Putamen (tissue), 1 donor: ENCODE results near the gene P3R3URF.
A peak's percentile ranks its signal among the peaks of the same experiment; 100 is the strongest.

ENCODE experiments used
- DNase-seq: peaks from one replicate; pipeline ENCODE4 v3.0.0-alpha.2; 2016; ENCODE audit warnings: low spot score

The P3R3URF gene

DNA sequence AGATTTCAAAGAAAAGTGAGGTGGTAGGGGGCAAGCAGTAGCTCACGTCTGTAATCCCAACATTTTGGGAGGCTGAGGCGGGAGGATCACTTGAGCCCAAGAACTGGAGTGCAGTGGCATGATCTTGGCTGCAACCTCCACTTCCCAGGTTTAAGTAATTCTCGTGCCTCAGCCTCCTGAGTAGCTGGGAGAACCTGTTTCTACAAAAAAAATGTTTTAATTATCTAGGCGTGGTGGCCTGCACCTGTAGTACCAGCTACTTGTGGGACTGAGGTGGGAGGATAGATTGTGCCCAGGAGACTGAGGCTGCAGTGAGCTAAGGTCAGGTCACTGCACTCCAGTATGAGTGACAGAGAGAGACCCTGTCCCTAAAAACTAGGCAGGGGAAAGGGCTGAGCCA, 4.0 kb downstream of the P3R3URF start:
- no peak for DNase-seq

DNA sequence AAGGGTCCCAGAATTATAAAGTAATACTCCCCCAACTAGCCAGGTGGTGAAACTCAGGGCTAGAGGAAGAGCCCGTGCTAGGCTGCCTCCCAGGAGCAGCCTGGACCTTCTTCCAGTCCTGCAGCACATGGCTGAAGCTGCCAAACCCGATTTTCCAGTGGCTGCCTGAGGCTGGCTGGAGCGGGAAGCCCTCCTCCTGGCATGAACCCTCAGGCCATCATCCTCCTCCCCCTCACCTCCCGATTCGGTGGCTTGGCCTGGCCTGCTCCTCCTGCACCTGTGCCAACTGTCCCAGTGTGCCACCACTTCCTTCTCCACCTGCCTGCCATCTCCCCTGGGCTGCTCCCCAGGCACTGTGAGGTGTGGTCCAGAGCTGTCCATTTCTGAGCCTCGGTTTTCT, 4.4 kb downstream of the P3R3URF start:
- DNase-seq: no peak

DNA sequence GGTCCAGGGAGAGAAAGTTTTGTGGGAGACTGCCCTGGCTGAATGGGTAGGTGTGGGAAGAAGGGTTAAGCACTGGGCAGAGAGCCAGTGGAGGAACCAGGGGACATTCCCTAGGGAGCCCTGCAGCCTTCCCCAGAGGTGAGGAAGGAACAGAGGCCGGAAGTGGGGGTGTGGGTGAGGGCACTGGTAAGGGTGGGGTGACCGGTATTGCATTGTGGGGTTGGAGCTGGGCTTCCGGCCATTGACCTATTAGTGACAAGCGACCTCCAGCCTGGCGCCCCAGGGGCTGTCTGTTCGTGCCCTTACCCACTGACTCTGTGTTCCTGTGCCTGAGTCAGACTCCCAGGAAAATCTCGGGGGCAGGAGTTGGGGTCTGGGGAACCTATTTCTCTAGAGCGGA, 4.9 kb downstream of the P3R3URF start:
- no peak for DNase-seq

DNA sequence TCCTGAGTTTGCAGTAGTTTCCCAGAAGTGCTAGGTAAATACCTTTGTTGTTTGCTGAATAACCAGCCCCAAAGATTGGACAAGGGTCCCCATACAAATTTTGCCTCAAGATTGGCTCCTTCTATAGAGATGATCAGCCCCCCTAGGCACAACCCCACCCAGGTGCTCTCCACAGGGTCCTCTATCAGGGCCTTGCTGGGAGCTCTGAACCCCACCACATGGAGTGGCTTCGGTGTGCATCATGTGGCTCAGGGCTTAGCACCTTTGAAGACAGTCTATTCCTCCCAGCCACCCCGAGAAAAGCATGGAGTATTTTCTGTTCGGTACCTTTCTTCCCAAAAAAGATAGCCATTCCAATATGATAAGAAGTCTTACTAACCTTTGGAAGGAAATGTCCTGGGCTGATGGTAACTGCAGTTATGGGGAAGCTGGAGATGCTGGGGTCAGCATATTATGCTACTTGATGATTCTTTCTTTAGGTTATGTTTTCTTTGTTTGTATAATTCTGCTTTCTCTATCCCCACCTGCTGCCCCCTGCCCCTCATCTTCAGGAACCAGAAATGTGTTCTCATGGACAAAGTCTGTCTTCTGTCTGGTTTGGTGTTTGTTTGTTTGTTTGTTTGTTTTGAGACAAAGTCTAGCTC, 6.4 kb downstream of the P3R3URF start:
- no peak for DNase-seq

DNA sequence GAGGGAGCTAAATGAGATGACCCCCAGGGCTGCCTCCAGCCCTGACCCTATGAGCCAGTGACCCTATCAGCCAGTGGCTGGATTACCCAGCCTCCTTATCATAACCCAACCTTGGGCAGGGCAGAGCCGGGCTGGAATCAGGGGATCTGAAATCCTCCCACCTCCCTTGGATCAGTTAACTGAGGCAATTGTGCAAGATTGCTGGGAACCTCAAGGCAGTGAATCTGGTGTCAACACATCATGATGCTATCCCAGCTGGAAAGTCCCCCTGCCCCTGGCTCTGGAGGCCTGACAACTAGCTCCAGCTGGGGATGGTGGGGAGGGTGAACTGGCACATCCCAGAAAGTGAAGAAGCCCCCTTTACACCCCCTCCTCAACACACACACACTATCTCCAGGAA, 7.8 kb downstream of the P3R3URF start:
- DNase-seq: no peak

DNA sequence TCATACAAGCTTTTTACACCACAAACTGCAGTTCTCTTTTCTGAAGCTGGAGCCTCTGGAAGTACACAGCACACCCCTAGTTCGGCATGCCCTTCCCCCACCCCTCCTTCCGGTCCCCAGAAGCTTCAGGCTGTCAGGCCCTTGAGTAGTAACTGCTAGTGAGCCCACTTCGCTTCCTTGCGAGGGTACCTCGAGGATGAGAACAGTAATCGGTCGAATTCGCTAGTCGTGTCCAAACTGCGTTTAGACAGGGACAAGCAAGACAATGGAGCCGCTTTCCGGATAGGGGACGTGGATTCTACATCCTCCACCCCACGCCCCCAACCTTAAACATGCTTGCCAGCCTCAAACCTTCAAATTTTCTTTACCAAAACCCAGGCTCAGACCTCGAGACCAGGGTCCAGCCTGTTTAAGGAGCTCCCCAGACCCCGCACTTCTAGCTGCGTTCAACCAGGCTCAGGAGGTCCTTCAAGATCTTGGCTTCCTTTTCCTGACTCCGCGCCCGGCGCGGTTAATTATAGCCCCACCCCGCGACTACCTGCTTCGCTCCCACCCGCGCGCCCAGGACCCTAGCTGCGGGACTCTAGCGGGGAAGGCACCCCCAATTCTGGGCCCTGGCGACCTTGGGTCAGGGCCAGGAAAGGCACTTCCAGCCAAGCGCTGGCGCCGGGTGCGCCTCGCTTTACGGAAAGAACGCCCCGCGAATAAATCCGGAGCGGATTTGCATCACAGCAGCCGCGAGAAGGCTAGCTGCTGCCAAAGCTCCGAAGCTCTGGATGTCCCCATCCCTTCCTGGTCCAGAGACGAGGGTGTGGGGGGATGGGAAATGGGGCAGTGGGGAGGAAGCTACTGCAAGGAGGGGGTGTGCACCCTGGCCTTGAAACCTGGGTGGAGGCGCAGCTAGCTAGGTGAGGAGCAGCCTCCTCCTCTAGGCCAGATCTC, 9.5 kb downstream of the P3R3URF start:
- no peak for DNase-seq

DNA sequence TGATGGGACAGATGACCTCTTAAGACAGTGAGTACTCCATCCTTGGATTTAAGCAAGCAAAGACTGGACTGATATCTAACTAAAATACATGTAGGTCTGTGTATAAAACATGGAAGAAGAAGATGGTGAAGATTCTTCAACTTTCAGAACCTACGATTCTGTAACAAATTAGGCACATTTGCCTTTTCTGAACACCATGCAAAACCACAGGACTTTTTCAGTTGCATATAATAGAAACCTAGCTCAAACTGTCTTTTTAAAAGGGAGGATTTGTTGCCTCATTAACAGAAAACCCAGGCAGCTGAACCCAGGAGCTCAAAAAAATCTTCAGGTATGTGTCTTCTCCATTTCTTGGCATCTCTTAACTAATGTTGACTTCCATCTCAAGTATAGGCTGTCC, 16.1 kb downstream of the P3R3URF start:
- no peak for DNase-seq

DNA sequence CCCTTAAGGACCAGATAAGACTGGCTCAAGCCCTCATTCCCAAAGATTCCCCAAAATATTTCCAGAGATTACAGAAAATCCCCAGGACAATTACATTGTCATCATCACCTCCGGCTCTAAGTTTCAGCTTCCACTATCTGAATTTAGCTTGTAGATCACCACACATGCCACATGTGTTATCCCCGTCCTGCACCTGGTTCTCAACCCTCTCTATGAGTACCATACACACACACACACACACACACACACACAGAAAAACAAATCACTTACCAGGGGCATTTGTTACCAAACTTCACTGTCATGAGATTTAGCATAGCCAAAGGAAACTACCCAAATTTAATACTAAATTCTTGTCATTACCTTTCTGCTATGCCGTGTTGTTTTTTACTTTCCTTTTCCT, 16.8 kb downstream of the P3R3URF start:
- DNase-seq: no peak

DNA sequence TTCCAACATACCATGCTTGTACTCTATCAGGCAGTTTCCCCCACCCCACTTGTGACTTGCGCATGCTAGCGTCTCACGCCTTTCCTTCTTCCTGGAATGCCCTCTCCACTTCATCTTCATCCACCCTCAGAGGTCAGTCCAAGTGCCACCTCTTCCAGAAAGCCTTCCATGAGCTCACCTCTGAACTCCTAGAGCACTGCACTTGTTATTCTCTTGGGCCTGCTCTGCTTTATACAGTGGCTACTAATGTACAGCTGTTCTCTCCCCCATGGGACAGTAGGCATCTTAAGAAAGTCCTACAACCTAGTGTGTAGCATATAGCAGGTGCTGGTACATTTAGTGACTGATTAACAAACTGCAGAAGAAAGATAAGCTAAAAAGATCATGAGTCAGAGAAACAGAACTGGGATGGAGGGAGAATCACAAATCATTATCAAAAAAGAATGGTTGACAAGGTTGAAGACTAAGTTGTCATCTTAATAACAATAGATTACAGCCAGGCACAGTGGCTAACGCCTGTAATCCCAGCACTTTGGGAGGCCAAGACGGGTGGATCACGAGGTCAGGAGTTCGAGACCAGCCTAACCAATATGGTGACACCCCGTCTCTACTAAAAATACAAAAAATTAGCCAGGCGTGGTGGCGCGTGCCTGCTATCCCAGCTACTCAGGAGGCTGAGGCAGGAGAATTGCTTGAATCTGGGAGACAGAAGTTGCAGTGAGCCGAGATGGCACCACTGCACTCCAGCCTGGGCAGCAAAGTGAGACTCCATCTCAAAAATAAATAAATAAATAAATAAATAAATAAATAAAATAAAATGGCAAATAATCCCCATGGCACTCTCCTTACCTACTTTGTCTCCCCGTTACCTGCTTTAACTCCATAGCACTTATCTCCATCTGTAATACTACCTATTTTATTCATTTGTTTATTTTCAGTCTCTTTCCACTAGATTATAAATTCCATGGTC, 17.7 kb downstream of the P3R3URF start:
- no peak for DNase-seq

DNA sequence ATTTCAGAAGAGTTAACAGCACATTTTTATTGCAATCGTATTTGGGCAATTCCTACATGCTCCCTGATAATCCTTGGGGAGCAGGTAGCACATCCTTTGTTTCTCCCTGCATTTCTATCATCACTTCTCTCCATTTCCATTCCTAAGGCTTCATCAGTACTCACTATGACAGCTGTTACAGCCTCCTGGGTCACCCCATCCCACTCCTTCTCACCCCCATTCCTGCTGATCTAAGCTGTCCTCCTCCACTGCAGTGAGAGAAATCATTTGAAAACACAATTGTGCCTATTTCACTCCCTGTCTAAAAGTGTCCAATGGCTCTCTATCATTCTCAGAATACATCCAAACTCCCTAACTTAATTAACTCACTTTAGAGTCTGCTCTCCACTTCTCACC, 18.4 kb downstream of the P3R3URF start:
- DNase-seq: peak; percentile 29

DNA sequence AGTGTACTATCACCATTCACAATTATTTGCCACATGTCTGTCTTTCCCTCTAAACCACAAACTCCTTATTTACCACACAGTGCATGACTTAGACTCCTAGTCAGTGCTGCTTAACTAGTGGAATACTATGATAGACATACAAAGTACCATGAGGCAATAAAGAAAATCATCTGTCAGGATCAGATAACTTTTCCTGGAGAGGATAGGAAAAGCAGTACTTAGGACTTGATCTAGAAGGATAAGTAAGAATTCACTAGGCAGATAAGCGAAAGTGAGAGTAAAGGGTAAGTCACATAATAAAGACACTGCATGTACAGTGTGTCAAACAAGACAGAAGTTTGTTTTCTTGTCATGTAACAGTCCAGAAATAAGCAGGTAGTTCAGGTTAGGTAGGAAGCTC, 22.6 kb downstream of the P3R3URF start:
- DNase-seq: no peak

DNA sequence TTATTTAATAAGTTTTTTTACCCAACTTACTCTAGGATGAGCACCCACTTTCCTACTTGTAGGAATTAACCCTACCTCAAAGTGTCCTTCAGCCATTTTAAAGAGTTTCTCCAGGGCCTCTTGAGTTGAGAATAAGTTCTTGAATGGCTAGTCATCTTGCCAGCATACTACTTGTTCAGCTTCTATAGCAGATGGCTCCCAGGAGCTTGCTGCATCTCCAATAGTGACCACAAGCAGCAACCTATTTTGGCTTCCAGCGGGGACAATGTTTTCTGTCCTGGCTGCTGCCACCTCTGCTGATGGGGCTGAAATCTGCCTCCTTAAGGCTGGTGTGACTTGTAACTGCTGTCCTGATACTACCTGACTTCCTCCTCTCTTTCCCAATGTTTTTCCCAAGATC, 23.1 kb downstream of the P3R3URF start:
- no peak for DNase-seq

DNA sequence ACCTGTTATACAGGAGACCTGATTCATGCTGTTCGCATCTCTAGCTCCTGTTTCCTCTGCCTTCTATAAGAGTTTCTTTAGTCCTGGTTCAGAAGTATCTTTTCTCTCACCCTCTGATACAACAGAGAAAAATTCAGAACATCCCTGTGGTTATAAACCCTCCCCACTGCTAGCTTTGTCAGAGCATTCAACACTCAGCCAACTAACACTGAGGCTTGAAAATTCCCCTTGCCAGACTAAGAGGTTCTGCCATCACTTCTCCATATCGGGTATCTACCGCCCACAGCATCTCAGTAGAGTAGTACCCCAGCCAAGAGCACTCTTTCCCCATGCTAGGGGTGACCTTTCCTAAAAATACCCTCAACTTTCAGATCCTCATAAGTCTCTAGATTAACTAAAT, 24.3 kb downstream of the P3R3URF start:
- DNase-seq: no peak

DNA sequence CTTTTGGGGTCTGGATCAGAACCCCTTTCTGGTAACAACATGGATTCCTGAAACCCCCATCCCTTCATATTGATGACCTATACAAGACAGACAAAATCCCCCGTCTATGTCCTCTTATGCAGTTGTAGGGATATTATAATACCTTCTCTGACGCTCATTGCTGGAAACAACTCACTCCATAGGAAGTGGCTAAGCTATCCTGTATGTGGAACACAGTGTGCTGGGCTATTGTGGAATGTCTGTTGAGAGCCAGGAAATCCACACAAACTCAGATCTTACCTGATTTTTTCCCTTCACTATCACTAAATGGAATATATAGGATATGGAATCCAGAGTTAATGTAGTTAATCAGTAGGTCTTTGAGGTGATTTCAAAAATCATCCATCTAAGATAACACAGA, 26.2 kb downstream of the P3R3URF start:
- no peak for DNase-seq

DNA sequence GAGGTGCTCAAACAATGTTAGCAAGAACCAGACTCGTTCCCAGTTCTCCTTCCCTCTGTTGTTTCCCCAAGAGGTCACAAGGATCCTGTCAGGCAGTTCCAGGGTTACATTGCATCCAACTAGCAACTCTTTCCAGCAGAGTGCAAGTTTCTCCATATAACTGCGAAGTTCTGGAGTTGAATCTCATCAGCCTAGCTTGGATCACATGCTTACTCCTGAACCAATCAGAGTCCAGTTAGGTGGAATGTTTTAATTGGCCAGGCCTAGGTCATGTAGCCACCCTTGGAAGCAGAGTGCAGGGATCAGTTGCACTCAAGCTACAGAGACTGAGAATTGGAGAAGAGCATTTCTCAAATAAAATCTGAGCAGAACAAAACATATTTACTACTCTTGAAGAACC, 28.0 kb downstream of the P3R3URF start:
- DNase-seq: no peak

DNA sequence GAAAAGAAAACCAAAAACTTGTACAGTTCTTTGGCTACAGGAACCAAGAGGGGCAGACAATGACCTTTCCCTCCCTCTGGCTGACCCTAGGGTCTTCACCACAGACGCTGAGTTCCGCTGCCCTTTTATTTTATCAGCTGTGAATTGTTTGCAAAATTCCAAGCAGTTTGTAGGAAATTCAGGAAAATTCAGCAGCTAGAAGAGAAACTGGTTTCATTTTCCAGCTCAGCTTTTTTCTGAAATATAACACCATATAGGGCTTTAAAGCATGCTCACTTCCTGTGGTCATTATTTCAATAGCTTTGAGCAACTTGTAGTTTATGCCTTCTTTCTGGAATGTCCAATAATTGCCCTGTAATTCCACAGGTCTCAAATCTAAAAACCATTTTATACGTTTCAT, 38.4 kb downstream of the P3R3URF start:
- no peak for DNase-seq

DNA sequence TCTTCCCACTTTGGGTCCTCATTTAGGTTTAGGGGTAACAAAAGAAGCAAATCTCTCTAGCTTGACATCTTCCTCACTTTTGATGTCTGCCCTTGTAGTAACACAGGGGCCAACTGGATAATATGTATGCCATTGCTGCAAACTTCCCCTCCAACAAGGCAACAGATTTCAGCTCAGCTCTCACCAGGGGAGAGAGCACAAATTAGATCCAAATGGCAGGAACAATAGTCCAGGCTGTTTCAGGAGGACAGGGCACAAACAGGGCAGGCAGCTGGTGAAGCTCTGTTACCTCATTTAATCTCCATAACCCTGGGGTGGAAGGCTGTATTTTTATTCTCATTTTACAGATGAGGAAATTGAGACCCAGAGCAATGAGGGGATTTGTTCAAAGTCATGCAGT, 39.6 kb downstream of the P3R3URF start:
- DNase-seq: no peak

DNA sequence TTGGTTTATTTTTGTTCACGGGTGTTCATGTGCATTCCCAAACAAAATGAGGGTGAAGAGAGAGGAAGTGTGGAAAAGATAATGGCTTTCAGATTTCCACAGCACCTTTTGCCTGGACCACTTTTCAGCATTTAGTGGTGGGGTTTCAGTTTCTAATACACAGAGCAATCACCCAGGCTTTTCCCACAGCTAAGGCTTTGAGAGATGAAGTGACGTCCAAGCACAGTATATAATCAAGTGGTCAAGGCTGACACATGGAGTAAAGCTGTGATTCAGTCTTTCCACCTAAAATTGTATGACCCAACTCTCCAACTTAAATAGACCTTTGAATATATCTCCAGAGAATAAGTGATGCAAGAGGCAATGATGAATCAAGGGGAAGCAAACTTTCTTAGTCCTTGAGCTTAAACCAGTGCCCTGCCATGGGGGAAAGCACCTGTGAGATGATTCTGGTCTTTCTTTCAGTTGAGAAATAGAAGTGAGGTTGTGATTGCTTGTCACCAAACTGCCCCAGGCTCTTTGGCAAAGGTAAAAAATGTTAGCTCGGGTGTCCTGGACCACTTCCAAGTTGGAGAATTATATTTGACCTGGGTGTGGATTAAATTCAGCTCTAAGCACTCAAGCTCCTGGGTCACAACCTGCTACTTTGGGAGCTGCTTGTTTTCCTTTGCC, 41.5 kb downstream of the P3R3URF start:
- DNase-seq: no peak

DNA sequence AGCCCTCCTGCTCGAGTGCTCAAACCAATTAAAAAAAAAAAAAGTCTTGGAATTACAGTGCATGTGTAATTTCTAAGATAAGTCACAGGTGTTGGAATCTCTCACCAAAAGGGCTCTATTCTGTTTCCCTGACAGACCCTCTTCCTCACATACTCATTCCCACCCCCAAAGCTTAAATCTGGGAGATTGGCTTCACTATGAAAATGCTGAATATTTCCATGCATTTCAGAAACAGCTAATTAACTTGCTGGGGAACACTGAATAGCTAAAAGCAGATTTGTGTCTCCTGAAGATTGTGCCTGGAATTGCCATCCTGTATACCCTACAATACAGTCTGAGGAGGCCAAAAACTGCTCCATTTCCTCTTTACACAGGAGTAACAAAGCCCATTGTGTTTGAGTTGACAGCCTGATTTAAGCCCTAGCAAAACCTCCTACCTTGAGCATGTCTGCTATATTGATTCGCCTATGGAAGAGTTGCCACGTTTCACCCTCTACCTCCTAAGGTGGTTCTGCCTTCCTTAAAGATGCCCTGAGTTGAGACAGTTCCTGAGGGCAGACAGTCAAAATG, 42.4 kb downstream of the P3R3URF start:
- no peak for DNase-seq

DNA sequence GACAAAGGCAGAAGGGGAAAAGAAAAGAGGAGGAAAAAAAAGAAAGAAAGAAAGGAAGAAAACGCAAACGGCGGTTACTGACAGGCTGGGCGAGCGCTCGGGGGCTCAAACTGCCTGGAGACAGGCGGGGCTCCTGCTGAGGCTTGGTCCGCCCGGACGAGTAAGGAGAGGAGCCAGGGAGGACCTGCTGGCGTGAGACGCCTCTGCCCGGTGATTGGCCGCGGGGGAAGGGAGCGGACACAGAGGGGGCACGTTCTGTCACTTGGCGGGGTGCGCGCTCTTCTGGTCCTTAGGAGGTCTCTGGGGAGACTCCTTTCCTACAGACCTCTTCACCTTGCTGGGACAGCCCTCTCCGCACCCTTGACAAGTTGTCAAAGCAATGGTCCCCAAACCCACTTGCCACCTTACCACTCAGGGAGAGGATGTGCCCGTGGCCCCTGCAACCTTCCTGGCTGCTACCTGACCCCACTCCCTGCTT, 43.1 kb downstream of the P3R3URF start:
- no peak for DNase-seq

DNA sequence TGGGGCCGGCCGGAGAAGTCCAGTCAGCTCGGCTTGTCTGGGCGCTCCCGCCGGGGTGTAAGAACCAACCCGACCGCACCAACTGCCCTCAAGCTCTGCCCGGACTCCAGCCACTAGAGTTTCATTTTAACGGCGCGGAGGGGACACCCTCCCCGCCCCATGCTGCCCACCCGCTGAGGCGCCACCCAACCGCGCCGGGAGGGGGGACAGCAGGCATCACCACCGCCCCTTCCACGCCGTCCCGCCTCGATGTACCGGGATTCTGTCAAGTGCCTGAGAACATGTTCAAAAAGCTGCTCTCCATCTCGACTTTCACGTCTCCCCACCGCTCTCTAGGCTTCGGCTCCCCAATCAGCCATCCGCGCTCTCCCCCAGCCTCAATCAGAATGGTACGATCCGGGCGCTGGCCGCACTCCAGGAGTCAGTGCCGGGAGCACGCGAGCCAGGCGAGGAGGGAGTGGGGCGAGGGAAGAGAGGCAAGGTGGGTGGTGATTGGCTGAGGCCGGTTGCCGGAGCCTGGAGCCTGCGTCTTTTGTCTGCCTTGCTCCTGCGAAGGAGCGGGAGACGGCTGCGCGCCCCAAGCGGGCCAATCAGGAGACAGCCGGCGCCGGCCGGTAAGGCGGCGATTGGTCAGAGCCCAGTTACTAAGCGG, 43.6 kb downstream of the P3R3URF start, which contains the start of gene PIK3R3:
TSS of gene PIK3R3 (minus strand) at position 101 of the 652 bp plus-strand sequence. CDS start 677 bp downstream, outside the sequence.
- DNase-seq: peak; percentile 98
